Psoas muscle (tissue), 8 donors: ENCODE measurements around the gene CNTNAP2. TPM values are rescaled to one million over a fixed set of nuclear protein-coding genes. Genes with fewer than 3 reads are reported as not detected.
"Not testable (repeated sequence)": the region's sequence is repeated elsewhere in the genome, so short reads cannot be mapped to it uniquely, and the experiment has no call there.

Experiments
- ATAC-seq, 4 donors: fragments of 200-7000 bp; cut with Tn5 transposase; one replicate each; pipeline ENCODE4 v1.9.1; 2020; ENCODE audit warnings: moderate library complexity in 3 of 4, mild to moderate bottlenecking in 2 of 4
- DNase-seq, 2 donors: peaks; one replicate each; pipeline ENCODE4 v3.0.0-alpha.2; 2020
- H3K27ac ChIP-seq: fragments of 200-600 bp; one replicate; pipeline ENCODE4 v1.8.0; 2022
- H3K27me3 ChIP-seq, 3 donors: fragments of 200-600 bp in 1 of 3; one replicate each; pipeline versions ENCODE4 v1.6.1 to v1.8.0; 2013 to 2022; ENCODE audit warnings: low read length in 2 of 3, mild to moderate bottlenecking in 2 of 3, moderate library complexity in 1 of 3; ENCODE audit not compliant: insufficient read depth in 3 of 3
- H3K36me3 ChIP-seq, 2 donors: fragments of 200-600 bp in 1 of 2; one replicate each; pipeline versions ENCODE4 v1.6.1 to v1.8.0; 2013 to 2022; ENCODE audit warnings: low read depth in 1 of 2, mild to moderate bottlenecking in 1 of 2, moderate library complexity in 1 of 2; ENCODE audit not compliant: insufficient read depth in 1 of 2
- H3K4me1 ChIP-seq: fragments of 200-600 bp; one replicate; pipeline ENCODE4 v1.8.0; 2022
- H3K4me3 ChIP-seq: fragments of 200-600 bp; one replicate; pipeline ENCODE4 v1.8.0; 2022; ENCODE audit warnings: mild to moderate bottlenecking
- H3K9me3 ChIP-seq: fragments of 200-600 bp; one replicate; pipeline ENCODE4 v1.8.0; 2022
- CTCF ChIP-seq: fragments of 200-600 bp; IDR thresholded peaks from one replicate; pipeline ENCODE4 v1.8.0; 2022; ENCODE audit warnings: antibody characterized with exemption
- WGBS, 3 donors: extraction: QIAGEN DNeasy Blood & Tissue Kit; methylation state at CpG; one replicate each; pipeline versions ENCODE4 v1.1.6 to v1.1.7; 2013; 5-methylcytosine and 5-hydroxymethylcytosine counted together
- intact Hi-C, 2 donors: fragments of 100-400 bp; cut with DNase I; formaldehyde crosslinking; loops; one replicate each; pipeline versions ENCODE4 v1.11.0 to v1.14.2; 2022
- polyA plus RNA-seq, 3 donors: library from polyadenylated mRNA; stranded (reverse); fragments of 200-250 nt; gene quantifications; one replicate each; pipeline ENCODE4 v1.2.3, GENCODE V29; 2013
- total RNA-seq, 4 donors: library from RNA; stranded (reverse); fragmentation: NEBNext Ultra II Directional in 2 of 4; extraction: Animal tissue kit (Norgen Biotek cat#: 25700) in 2 of 4; gene quantifications; one replicate each; pipeline versions ENCODE4 v1.2.1 to v1.2.4, GENCODE V29; 2021 to 2023
- donor health status: healthy with polysubstance abuse.
- donor health status: DM: no; HTN: no; CAD: no; lungs with moderate emphysema.
- donor health status: Bipolar disorder and iron deficiency.
- donor health status: healthy.
- donor health status: DM: yes; HTN: yes; CAD: no.
- donor health status: DM: no; HTN: no; CAD: no.
- donor health status: DM: no; HTN: no; CAD: no.
- donor health status: DM: yes; HTN: yes; CAD: no.

The CNTNAP2 gene
- total and polyA plus RNA-seq, 7 donors: 0.01 to 0.13 TPM; not detected in 5

GRCh38 chr7:146892151-146892550, 775.5 kb downstream of the CNTNAP2 start:
- 79 to 86% (median 83%) methylated on average over 2 of the region's 2 CpGs for WGBS, 3 donors
- H3K27me3 ChIP-seq: no peaks in the 10 kb centered on the region
- H3K27ac ChIP-seq: no peak overlapping the region
- no peaks in the 10 kb centered on the region for H3K4me1 ChIP-seq
- DNase-seq (no peak), ATAC-seq (no peak)
- no peaks in the 10 kb centered on the region for H3K9me3 ChIP-seq
- no peak for TF ChIP-seq CTCF
- intact Hi-C loops: no loop called here
- no peak overlapping the region for H3K4me3 ChIP-seq
- no peaks in the 10 kb centered on the region for H3K36me3 ChIP-seq

GRCh38 chr7:146894927-146895326, 778.3 kb downstream of the CNTNAP2 start:
- no peak for TF ChIP-seq CTCF
- Histone ChIP-seq H3K4me3 (no peak overlapping the region), H3K36me3 (no peaks in the 10 kb centered on the region), H3K4me1 (no peaks in the 10 kb centered on the region), H3K9me3 (no peaks in the 10 kb centered on the region), H3K27me3 (no peaks in the 10 kb centered on the region), H3K27ac (no peak overlapping the region)
- no peak for ATAC-seq
- DNase-seq: no peak
- intact Hi-C loops: no loop called here
- WGBS, 3 donors: 90 to 94% (median 90%) methylated on average over 3 of the region's 3 CpGs

GRCh38 chr7:146902266-146902665, 785.7 kb downstream of the CNTNAP2 start:
- H3K4me3 ChIP-seq: no peak overlapping the region
- DNase-seq (no peak), ATAC-seq (no peak)
- no peaks in the 10 kb centered on the region for H3K27me3 ChIP-seq
- H3K36me3 ChIP-seq: no peaks in the 10 kb centered on the region
- intact Hi-C loops: no loop called here
- no peaks in the 10 kb centered on the region for H3K9me3 ChIP-seq
- no peak for TF ChIP-seq CTCF
- H3K27ac ChIP-seq: no peak overlapping the region
- WGBS, 3 donors: 0 to 61% (median 25%) methylated on average over 1 of the region's 1 CpG
- no peaks in the 10 kb centered on the region for H3K4me1 ChIP-seq

- Histone ChIP-seq H3K4me1 (no peaks in the 10 kb centered on the region), H3K4me3 (no peak overlapping the region), H3K27ac (no peak overlapping the region), H3K36me3 (no peaks in the 10 kb centered on the region), H3K27me3 (no peaks in the 10 kb centered on the region), H3K9me3 (no peaks in the 10 kb centered on the region)
- DNase-seq (no peak), ATAC-seq (no peak)
- TF ChIP-seq CTCF: no peak
- 83 to 86% (median 84%) methylated on average over 8 of the region's 8 CpGs for WGBS, 3 donors
- intact Hi-C loops: no loop called here
Observed at GRCh38 chr7:146902728-146903127, 786.1 kb downstream of the CNTNAP2 start.

- H3K4me1 ChIP-seq, H3K36me3 ChIP-seq, intact Hi-C loops, H3K27me3 ChIP-seq, ATAC-seq, H3K9me3 ChIP-seq, DNase-seq, H3K27ac ChIP-seq, H3K4me3 ChIP-seq: not testable (repeated sequence)
- 94 to 97% (median 94%) methylated on average over 22 to 24 of the region's 24 CpGs for WGBS, 3 donors
Observed at GRCh38 chr7:146905746-146906145, 789.1 kb downstream of the CNTNAP2 start.
